ENCODE measurements around the gene RBM33. TPM values are rescaled to one million over a fixed set of nuclear protein-coding genes. Genes with fewer than 3 reads are reported as not detected.

The RBM33 gene
- total RNA-seq, 2 donors from 2014 or later = 86.8 to 87.1 TPM

- TF ChIP-seq, protein P1, sequence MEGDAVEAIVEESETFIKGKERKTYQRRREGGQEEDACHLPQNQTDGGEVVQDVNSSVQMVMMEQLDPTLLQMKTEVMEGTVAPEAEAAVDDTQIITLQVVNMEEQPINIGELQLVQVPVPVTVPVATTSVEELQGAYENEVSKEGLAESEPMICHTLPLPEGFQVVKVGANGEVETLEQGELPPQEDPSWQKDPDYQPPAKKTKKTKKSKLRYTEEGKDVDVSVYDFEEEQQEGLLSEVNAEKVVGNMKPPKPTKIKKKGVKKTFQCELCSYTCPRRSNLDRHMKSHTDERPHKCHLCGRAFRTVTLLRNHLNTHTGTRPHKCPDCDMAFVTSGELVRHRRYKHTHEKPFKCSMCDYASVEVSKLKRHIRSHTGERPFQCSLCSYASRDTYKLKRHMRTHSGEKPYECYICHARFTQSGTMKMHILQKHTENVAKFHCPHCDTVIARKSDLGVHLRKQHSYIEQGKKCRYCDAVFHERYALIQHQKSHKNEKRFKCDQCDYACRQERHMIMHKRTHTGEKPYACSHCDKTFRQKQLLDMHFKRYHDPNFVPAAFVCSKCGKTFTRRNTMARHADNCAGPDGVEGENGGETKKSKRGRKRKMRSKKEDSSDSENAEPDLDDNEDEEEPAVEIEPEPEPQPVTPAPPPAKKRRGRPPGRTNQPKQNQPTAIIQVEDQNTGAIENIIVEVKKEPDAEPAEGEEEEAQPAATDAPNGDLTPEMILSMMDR (conservative IDR thresholded peaks at IDR 0.05) = no peak
- H3K4me3 Mint-ChIP-seq = no peak overlapping the region
- WGBS, 2 experiments (ENCODE audit: insufficient coverage in 1 of 2, insufficient read length in 1 of 2) = 90% methylated on average over 5 to 10 of the region's 10 CpGs
- H3K27ac Mint-ChIP-seq = no peak overlapping the region
- Histone ChIP-seq H3K4me1 (ENCODE audit: control insufficient read depth, insufficient read depth, low read length) (no peaks in the 10 kb centered on the region), H3K36me3 (ENCODE audit: control insufficient read depth, insufficient read depth, low read length) (peaks cover 62% of the 10 kb centered on the region), H3K9me3 (ENCODE audit: control insufficient read depth, low read length) (no peaks in the 10 kb centered on the region), H3K27ac (ENCODE audit: low read depth, low read length) (no peak overlapping the region), H3K9ac (ENCODE audit: extremely low read depth, low read length, poor library complexity, severe bottlenecking) (no peak overlapping the region), H3K4me3 (ENCODE audit: low read length) (no peak overlapping the region), H3K27me3 (ENCODE audit: control insufficient read depth, insufficient read depth, low read length, poor library complexity, severe bottlenecking) (no peaks in the 10 kb centered on the region)
- H3K36me3 Mint-ChIP-seq (ENCODE audit: low read depth) = peaks cover 34% of the 10 kb centered on the region
- peaks cover 27% of the 10 kb centered on the region for H3K4me1 Mint-ChIP-seq
- no peaks in the 10 kb centered on the region for H3K9me3 Mint-ChIP-seq
- no peak for DNase-seq
- H3K27me3 Mint-ChIP-seq (ENCODE audit: insufficient read depth) = no peaks in the 10 kb centered on the region
These were observed 83.2 kb downstream of the RBM33 start for GRCh38 chr7:155727616-155728015.

GRCh38 chr7:155728116-155728515, 83.7 kb downstream of the RBM33 start:
- no peak overlapping the region for H3K27ac Mint-ChIP-seq
- H3K9me3 ChIP-seq (ENCODE audit: control insufficient read depth, low read length) = no peaks in the 10 kb centered on the region
- H3K4me3 ChIP-seq (ENCODE audit: low read length) = no peak overlapping the region
- no peaks in the 10 kb centered on the region for H3K9me3 Mint-ChIP-seq
- WGBS, 2 experiments (ENCODE audit: insufficient coverage in 1 of 2, insufficient read length in 1 of 2) = 93 to 97% methylated on average over 6 of the region's 6 CpGs
- H3K27me3 Mint-ChIP-seq (ENCODE audit: insufficient read depth) = no peaks in the 10 kb centered on the region
- no peaks in the 10 kb centered on the region for H3K4me1 ChIP-seq (ENCODE audit: control insufficient read depth, insufficient read depth, low read length)
- no peak overlapping the region for H3K9ac ChIP-seq (ENCODE audit: extremely low read depth, low read length, poor library complexity, severe bottlenecking)
- no peak overlapping the region for H3K27ac ChIP-seq (ENCODE audit: low read depth, low read length)
- no peak for DNase-seq
- peaks cover 59% of the 10 kb centered on the region for H3K36me3 ChIP-seq (ENCODE audit: control insufficient read depth, insufficient read depth, low read length)
- no peak overlapping the region for H3K4me3 Mint-ChIP-seq
- peaks cover 30% of the 10 kb centered on the region for H3K4me1 Mint-ChIP-seq
- peaks cover 32% of the 10 kb centered on the region for H3K36me3 Mint-ChIP-seq (ENCODE audit: low read depth)
- H3K27me3 ChIP-seq (ENCODE audit: control insufficient read depth, insufficient read depth, low read length, poor library complexity, severe bottlenecking) = no peaks in the 10 kb centered on the region
- TF ChIP-seq, protein P1 (conservative IDR thresholded peaks at IDR 0.05) = no peak

DNA sequence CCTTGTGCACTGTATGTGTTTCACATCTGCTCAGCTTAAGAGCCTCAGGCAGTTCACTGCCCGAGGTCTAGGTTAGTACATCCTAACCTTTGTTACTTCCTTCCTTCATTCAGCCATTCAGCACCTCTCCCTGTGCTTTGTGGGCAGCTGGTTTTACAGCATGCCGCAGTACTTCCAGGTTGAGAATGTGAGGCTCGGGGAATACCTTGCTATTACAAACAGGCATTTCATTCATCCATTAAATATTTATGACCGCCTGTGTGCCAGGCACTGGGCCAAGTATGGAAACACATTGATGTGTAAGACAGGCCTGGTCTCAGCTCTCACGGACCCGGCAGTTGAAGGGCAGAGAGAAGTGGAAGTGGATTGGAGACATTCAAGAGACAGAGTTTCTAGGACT, 85.4 kb downstream of the RBM33 start:
- 93% methylated on average over 5 to 6 of the region's 6 CpGs for WGBS, 2 experiments (ENCODE audit: insufficient coverage in 1 of 2, insufficient read length in 1 of 2)
- H3K9ac ChIP-seq (ENCODE audit: extremely low read depth, low read length, poor library complexity, severe bottlenecking) = no peak overlapping the region
- H3K27me3 ChIP-seq (ENCODE audit: control insufficient read depth, insufficient read depth, low read length, poor library complexity, severe bottlenecking) = no peaks in the 10 kb centered on the region
- Mint-ChIP-seq H3K36me3 (ENCODE audit: low read depth) (peaks cover 16% of the 10 kb centered on the region), H3K27me3 (ENCODE audit: insufficient read depth) (no peaks in the 10 kb centered on the region), H3K4me1 (peaks cover 27% of the 10 kb centered on the region), H3K9me3 (no peaks in the 10 kb centered on the region), H3K27ac (no peak overlapping the region), H3K4me3 (no peak overlapping the region)
- no peak overlapping the region for H3K27ac ChIP-seq (ENCODE audit: low read depth, low read length)
- no peaks in the 10 kb centered on the region for H3K9me3 ChIP-seq (ENCODE audit: control insufficient read depth, low read length)
- DNase-seq = no peak
- TF ChIP-seq, protein P1 (conservative IDR thresholded peaks at IDR 0.05) = no peak
- H3K4me3 ChIP-seq (ENCODE audit: low read length) = no peak overlapping the region
- no peaks in the 10 kb centered on the region for H3K4me1 ChIP-seq (ENCODE audit: control insufficient read depth, insufficient read depth, low read length)
- H3K36me3 ChIP-seq (ENCODE audit: control insufficient read depth, insufficient read depth, low read length) = peaks cover 43% of the 10 kb centered on the region
